GM23338 (cell line): Measurements from ENCODE around the gene NEDD1. TPM values are rescaled to one million over a fixed set of nuclear protein-coding genes. Genes with fewer than 3 reads are reported as not detected.

Source experiments
- ATAC-seq: fragments of 200-7000 bp; cut with Tn5 transposase; 3 replicates; pipeline ENCODE4 v1.9.1; 2020
- DNase-seq: peaks from one replicate; pipeline ENCODE4 v3.0.0-alpha.2; 2015; ENCODE audit warnings: low spot score
- H2AFZ ChIP-seq: fragments of 200-600 bp; sonication (generic); 2 replicates; pipeline ENCODE4 v1.8.0; 2016; ENCODE audit warnings: antibody characterized with exemption, mild to moderate bottlenecking, moderate library complexity
- H3F3A ChIP-seq: fragments of 200-600 bp; sonication (generic); replicated peaks from 2 replicates; pipeline ENCODE4 v1.8.0; 2017; ENCODE audit warnings: antibody characterized with exemption, mixed run types, low read depth
- H3K27ac ChIP-seq: fragments of 200-600 bp; sonication (generic); 2 replicates; pipeline ENCODE4 v1.6.1; 2016; ENCODE audit warnings: low read depth
- H3K27me3 ChIP-seq: fragments of 200-600 bp; sonication (generic); 2 replicates; pipeline ENCODE4 v1.8.0; 2016; ENCODE audit warnings: mild to moderate bottlenecking, mixed run types, moderate library complexity; ENCODE audit not compliant: insufficient read depth
- H3K36me3 ChIP-seq: fragments of 200-600 bp; sonication (generic); 2 replicates; pipeline ENCODE4 v1.8.0; 2016; ENCODE audit warnings: mild to moderate bottlenecking; ENCODE audit not compliant: insufficient read depth
- H3K4me1 ChIP-seq: fragments of 200-600 bp; sonication (generic); 2 replicates; pipeline ENCODE4 v1.8.0; 2016; ENCODE audit warnings: mild to moderate bottlenecking, moderate library complexity; ENCODE audit not compliant: insufficient read depth
- H3K4me2 ChIP-seq: fragments of 200-600 bp; sonication (generic); 2 replicates; pipeline ENCODE4 v1.7.1; 2017; ENCODE audit warnings: mixed run types
- H3K4me3 ChIP-seq: fragments of 200-600 bp; sonication (generic); 2 replicates; pipeline ENCODE4 v1.6.1; 2016; ENCODE audit warnings: mixed run types
- H3K79me2 ChIP-seq: fragments of 200-600 bp; sonication (generic); replicated peaks from 2 replicates; pipeline ENCODE4 v1.8.0; 2017; ENCODE audit warnings: mild to moderate bottlenecking; ENCODE audit not compliant: insufficient read depth
- H3K9me2 ChIP-seq: fragments of 200-600 bp; sonication (generic); 2 replicates; pipeline ENCODE4 v1.8.0; 2017; ENCODE audit not compliant: insufficient read depth
- H4K20me1 ChIP-seq: fragments of 200-600 bp; sonication (generic); replicated peaks from 2 replicates; pipeline ENCODE4 v1.8.0; 2017; ENCODE audit warnings: mild to moderate bottlenecking; ENCODE audit not compliant: insufficient read depth
- H3K27ac Mint-ChIP-seq: 2 replicates; pipeline ENCODE4 v1.8.0; 2020; ENCODE audit warnings: inconsistent platforms, mild to moderate bottlenecking, moderate library complexity, mixed read lengths
- H3K27me3 Mint-ChIP-seq: 3 replicates; pipeline ENCODE4 v1.8.0; 2022; ENCODE audit warnings: low read depth, mild to moderate bottlenecking, moderate library complexity, mixed read lengths, inconsistent platforms; ENCODE audit not compliant: insufficient read depth, poor library complexity
- H3K36me3 Mint-ChIP-seq: 3 replicates; pipeline ENCODE4 v1.8.0; 2021; ENCODE audit warnings: low read depth, mild to moderate bottlenecking, inconsistent platforms, moderate library complexity, mixed read lengths
- H3K4me1 Mint-ChIP-seq: 3 replicates; pipeline ENCODE4 v1.8.0; 2020; ENCODE audit warnings: mild to moderate bottlenecking, inconsistent platforms, mixed read lengths
- H3K4me3 Mint-ChIP-seq: 3 replicates; pipeline ENCODE4 v1.8.0; 2021; ENCODE audit warnings: moderate library complexity, mild to moderate bottlenecking, inconsistent platforms, mixed read lengths
- H3K9me3 Mint-ChIP-seq: 3 replicates; pipeline ENCODE4 v1.8.0; 2020; ENCODE audit warnings: moderate library complexity, mild to moderate bottlenecking, inconsistent platforms, mixed read lengths
- CREB1 ChIP-seq: fragments of 250-450 bp; sonication (Bioruptor Pico); IDR thresholded peaks from 2 replicates; pipeline ENCODE4 v1.5.0; 2020; ENCODE audit warnings: low read depth, mild to moderate bottlenecking, moderate library complexity
- CTCF ChIP-seq, 2 experiments: fragments of 200-600 bp in 1 of 2; sonication (generic) in 1 of 2; conservative IDR thresholded peaks; 2 replicates each; pipeline versions ENCODE4 v1.5.1 to v1.6.1; 2016 to 2017; ENCODE audit warnings: antibody characterized with exemption in 2 of 2, low read depth in 2 of 2, mild to moderate bottlenecking in 2 of 2, moderate library complexity in 1 of 2
- ETS1 ChIP-seq: IDR thresholded peaks from 2 replicates; pipeline ENCODE4 v1.6.1; 2016; ENCODE audit warnings: antibody characterized with exemption
- EZH2 ChIP-seq: fragments of 200-600 bp; sonication (generic); IDR thresholded peaks from one replicate; pipeline ENCODE4 v1.8.0; 2017; ENCODE audit warnings: antibody characterized with exemption, mild to moderate bottlenecking, low read depth; ENCODE audit not compliant: unreplicated experiment
- EZH2phosphoT487 ChIP-seq: fragments of 200-600 bp; sonication (generic); IDR thresholded peaks from one replicate; pipeline ENCODE4 v1.8.1; 2018; ENCODE audit warnings: antibody characterized with exemption; ENCODE audit not compliant: unreplicated experiment
- JUNB ChIP-seq: IDR thresholded peaks from one replicate; pipeline ENCODE4 v1.6.1; 2016; ENCODE audit warnings: antibody characterized with exemption; ENCODE audit not compliant: unreplicated experiment
- NANOG ChIP-seq: IDR thresholded peaks from 2 replicates; pipeline ENCODE4 v1.6.1; 2016; ENCODE audit warnings: antibody characterized with exemption, borderline replicate concordance
- POLR2AphosphoS5 ChIP-seq: IDR thresholded peaks from 2 replicates; pipeline ENCODE4 v1.6.1; 2016; ENCODE audit warnings: antibody characterized with exemption, low read depth
- REST ChIP-seq: IDR thresholded peaks from one replicate; pipeline ENCODE4 v1.6.1; 2018; ENCODE audit warnings: antibody characterized with exemption; ENCODE audit not compliant: unreplicated experiment
- STAT1 ChIP-seq: IDR thresholded peaks from one replicate; pipeline ENCODE4 v1.6.1; 2016; ENCODE audit warnings: antibody characterized with exemption; ENCODE audit not compliant: unreplicated experiment
- ZNF114 ChIP-seq: fragments of 250-450 bp; sonication (Bioruptor Pico); IDR thresholded peaks from 2 replicates; pipeline ENCODE4 v1.5.0; 2020; ENCODE audit warnings: mild to moderate bottlenecking, moderate library complexity
- ZNF331 ChIP-seq: fragments of 250-450 bp; sonication (Bioruptor Pico); IDR thresholded peaks from 2 replicates; pipeline ENCODE4 v1.5.0; 2020; ENCODE audit warnings: low read depth, mild to moderate bottlenecking, moderate library complexity
- polyA plus RNA-seq: library from polyadenylated mRNA; unstranded; fragments of >200 nt; fragmentation: Nextera tagmentation; extraction: Ambion mirVana; gene quantifications from 2 replicates; pipeline ENCODE4 v1.2.1, GENCODE V29; 2016
- total RNA-seq: library from RNA; depleted of rRNA; stranded (reverse); fragments of >200 nt; shearing (Covaris generic); gene quantifications from 2 replicates; pipeline ENCODE4 v1.2.3, GENCODE V29; 2014
- TF ChIP-seq, protein P1 (sequence below): fragments of 250-450 bp; sonication (Bioruptor Pico); IDR thresholded peaks from 2 replicates; pipeline ENCODE4 v1.5.0; 2020; ENCODE audit warnings: mild to moderate bottlenecking, moderate library complexity

NEDD1 gene
- total and polyA plus RNA-seq, 2 experiments from 2014 or later, result 16.0 to 35.8 TPM

GRCh38 chr12:96866801-96867590, 40.1 kb upstream of the NEDD1 start:
- H3K27me3 ChIP-seq, result no peaks in the 10 kb centered on the region
- H2AFZ ChIP-seq, result no peak overlapping the region
- Mint-ChIP-seq H3K4me3 (no peak overlapping the region), H3K27me3 (no peaks in the 10 kb centered on the region), H3K9me3 (no peaks in the 10 kb centered on the region), H3K4me1 (peaks cover 7% of the 10 kb centered on the region; the same call in 2 of the 3 replicates), H3K36me3 (no peaks in the 10 kb centered on the region), H3K27ac (no peak overlapping the region; the same call in 1 of the 2 replicates)
- ATAC-seq, result no peak
- H3K79me2 ChIP-seq, result no peaks in the 10 kb centered on the region
- no peaks in the 10 kb centered on the region for H4K20me1 ChIP-seq
- no peak for DNase-seq
- H3F3A ChIP-seq, result no peaks in the 10 kb centered on the region
- H3K4me3 ChIP-seq, result no peak overlapping the region
- H3K27ac ChIP-seq, result no peak overlapping the region
- no peaks in the 10 kb centered on the region; the same call in 1 of the 2 replicates for H3K9me2 ChIP-seq
- TF ChIP-seq STAT1, result no peak
- no peak for TF ChIP-seq CTCF (conservative IDR thresholded peaks at IDR 0.05; ENCODE audit: low read depth in 2 of 2)
- TF ChIP-seq ZNF331, result no peak
- TF ChIP-seq EZH2phosphoT487, result no peak
- TF ChIP-seq, protein P1, sequence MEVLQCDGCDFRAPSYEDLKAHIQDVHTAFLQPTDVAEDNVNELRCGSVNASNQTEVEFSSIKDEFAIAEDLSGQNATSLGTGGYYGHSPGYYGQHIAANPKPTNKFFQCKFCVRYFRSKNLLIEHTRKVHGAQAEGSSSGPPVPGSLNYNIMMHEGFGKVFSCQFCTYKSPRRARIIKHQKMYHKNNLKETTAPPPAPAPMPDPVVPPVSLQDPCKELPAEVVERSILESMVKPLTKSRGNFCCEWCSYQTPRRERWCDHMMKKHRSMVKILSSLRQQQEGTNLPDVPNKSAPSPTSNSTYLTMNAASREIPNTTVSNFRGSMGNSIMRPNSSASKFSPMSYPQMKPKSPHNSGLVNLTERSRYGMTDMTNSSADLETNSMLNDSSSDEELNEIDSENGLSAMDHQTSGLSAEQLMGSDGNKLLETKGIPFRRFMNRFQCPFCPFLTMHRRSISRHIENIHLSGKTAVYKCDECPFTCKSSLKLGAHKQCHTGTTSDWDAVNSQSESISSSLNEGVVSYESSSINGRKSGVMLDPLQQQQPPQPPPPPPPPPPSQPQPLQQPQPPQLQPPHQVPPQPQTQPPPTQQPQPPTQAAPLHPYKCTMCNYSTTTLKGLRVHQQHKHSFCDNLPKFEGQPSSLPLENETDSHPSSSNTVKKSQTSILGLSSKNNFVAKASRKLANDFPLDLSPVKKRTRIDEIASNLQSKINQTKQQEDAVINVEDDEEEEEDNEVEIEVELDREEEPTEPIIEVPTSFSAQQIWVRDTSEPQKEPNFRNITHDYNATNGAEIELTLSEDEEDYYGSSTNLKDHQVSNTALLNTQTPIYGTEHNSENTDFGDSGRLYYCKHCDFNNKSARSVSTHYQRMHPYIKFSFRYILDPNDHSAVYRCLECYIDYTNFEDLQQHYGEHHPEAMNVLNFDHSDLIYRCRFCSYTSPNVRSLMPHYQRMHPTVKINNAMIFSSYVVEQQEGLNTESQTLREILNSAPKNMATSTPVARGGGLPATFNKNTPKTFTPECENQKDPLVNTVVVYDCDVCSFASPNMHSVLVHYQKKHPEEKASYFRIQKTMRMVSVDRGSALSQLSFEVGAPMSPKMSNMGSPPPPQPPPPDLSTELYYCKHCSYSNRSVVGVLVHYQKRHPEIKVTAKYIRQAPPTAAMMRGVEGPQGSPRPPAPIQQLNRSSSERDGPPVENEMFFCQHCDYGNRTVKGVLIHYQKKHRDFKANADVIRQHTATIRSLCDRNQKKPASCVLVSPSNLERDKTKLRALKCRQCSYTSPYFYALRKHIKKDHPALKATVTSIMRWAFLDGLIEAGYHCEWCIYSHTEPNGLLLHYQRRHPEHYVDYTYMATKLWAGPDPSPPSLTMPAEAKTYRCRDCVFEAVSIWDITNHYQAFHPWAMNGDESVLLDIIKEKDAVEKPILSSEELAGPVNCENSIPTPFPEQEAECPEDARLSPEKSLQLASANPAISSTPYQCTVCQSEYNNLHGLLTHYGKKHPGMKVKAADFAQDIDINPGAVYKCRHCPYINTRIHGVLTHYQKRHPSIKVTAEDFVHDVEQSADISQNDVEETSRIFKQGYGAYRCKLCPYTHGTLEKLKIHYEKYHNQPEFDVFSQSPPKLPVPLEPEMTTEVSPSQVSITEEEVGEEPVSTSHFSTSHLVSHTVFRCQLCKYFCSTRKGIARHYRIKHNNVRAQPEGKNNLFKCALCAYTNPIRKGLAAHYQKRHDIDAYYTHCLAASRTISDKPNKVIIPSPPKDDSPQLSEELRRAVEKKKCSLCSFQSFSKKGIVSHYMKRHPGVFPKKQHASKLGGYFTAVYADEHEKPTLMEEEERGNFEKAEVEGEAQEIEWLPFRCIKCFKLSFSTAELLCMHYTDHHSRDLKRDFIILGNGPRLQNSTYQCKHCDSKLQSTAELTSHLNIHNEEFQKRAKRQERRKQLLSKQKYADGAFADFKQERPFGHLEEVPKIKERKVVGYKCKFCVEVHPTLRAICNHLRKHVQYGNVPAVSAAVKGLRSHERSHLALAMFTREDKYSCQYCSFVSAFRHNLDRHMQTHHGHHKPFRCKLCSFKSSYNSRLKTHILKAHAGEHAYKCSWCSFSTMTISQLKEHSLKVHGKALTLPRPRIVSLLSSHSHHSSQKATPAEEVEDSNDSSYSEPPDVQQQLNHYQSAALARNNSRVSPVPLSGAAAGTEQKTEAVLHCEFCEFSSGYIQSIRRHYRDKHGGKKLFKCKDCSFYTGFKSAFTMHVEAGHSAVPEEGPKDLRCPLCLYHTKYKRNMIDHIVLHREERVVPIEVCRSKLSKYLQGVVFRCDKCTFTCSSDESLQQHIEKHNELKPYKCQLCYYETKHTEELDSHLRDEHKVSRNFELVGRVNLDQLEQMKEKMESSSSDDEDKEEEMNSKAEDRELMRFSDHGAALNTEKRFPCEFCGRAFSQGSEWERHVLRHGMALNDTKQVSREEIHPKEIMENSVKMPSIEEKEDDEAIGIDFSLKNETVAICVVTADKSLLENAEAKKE, result no peak
- TF ChIP-seq ETS1, result no peak
- TF ChIP-seq NANOG, result no peak
- no peak for TF ChIP-seq EZH2
- no peak for TF ChIP-seq REST
- no peak for TF ChIP-seq JUNB
- TF ChIP-seq POLR2AphosphoS5, result no peak
- TF ChIP-seq CREB1 (CRISPR knock-in tag), result no peak
- TF ChIP-seq ZNF114 (CRISPR knock-in tag), result no peak
- H3K36me3 ChIP-seq, result no peaks in the 10 kb centered on the region
- H3K4me2 ChIP-seq, result no peak overlapping the region
- peaks cover 7% of the 10 kb centered on the region; the same call in 1 of the 2 replicates for H3K4me1 ChIP-seq
